OCI-LY1 (cell line): ENCODE data around the gene PREP.

Experiments
- H2AFZ ChIP-seq: fragments of 200-600 bp; sonication (generic), shearing (Covaris generic); 2 replicates; pipeline ENCODE4 v1.6.0; 2014; ENCODE audit warnings: antibody characterized with exemption, mild to moderate bottlenecking, low read length
- H3F3A ChIP-seq: fragments of 200-600 bp; sonication (generic), shearing (Covaris generic); 2 replicates; pipeline ENCODE4 v1.6.0; 2014; ENCODE audit warnings: mild to moderate bottlenecking, antibody characterized with exemption, low read length, moderate library complexity; ENCODE audit not compliant: insufficient read depth
- H3K27ac ChIP-seq: fragments of 200-600 bp; sonication (generic); 2 replicates; pipeline ENCODE4 v1.5.1; 2014; ENCODE audit warnings: low read length, mixed run types, mild to moderate bottlenecking, low read depth; ENCODE audit not compliant: poor library complexity, severe bottlenecking
- H3K27me3 ChIP-seq: fragments of 200-600 bp; sonication (generic); 2 replicates; pipeline ENCODE4 v1.6.0; 2014; ENCODE audit warnings: antibody characterized with exemption, mild to moderate bottlenecking, low read length, moderate library complexity; ENCODE audit not compliant: insufficient read depth
- H3K36me3 ChIP-seq: fragments of 200-600 bp; sonication (generic); 2 replicates; pipeline ENCODE4 v1.6.1; 2014; ENCODE audit warnings: mild to moderate bottlenecking, antibody characterized with exemption, low read length, moderate library complexity, mixed read lengths; ENCODE audit not compliant: insufficient read depth
- H3K4me1 ChIP-seq: fragments of 200-600 bp; sonication (generic); 2 replicates; pipeline ENCODE4 v1.5.1; 2014; ENCODE audit warnings: mild to moderate bottlenecking, low read length, moderate library complexity; ENCODE audit not compliant: insufficient read depth, severe bottlenecking
- H3K4me2 ChIP-seq: fragments of 200-600 bp; sonication (generic), shearing (Covaris generic); 2 replicates; pipeline ENCODE4 v1.6.1; 2014; ENCODE audit warnings: low read length
- H3K4me3 ChIP-seq: fragments of 200-600 bp; sonication (generic); 2 replicates; pipeline ENCODE4 v1.5.1; 2014; ENCODE audit warnings: low read length, low read depth, mild to moderate bottlenecking, mixed read lengths; ENCODE audit not compliant: poor library complexity, severe bottlenecking
- H3K79me2 ChIP-seq: fragments of 200-600 bp; shearing (Covaris generic); 2 replicates; pipeline ENCODE4 v1.6.1; 2016; ENCODE audit warnings: mixed run types, low read length, mixed read lengths; ENCODE audit not compliant: insufficient read depth
- H3K9ac ChIP-seq: fragments of 200-600 bp; sonication (generic), shearing (Covaris generic); 2 replicates; pipeline ENCODE4 v1.6.1; 2014; ENCODE audit warnings: mild to moderate bottlenecking, low read length, mixed read lengths
- H3K9me2 ChIP-seq: fragments of 200-600 bp; sonication (generic), shearing (Covaris generic); 2 replicates; pipeline ENCODE4 v1.6.1; 2014; ENCODE audit warnings: low read depth, mild to moderate bottlenecking, low read length, mixed read lengths
- H3K9me3 ChIP-seq: fragments of 200-600 bp; shearing (Covaris generic); 2 replicates; pipeline ENCODE4 v1.6.1; 2014; ENCODE audit warnings: low read length, mixed read lengths
- H4K20me1 ChIP-seq: fragments of 200-600 bp; sonication (generic), shearing (Covaris generic); 2 replicates; pipeline ENCODE4 v1.6.0; 2016; ENCODE audit warnings: mild to moderate bottlenecking, low read length; ENCODE audit not compliant: insufficient read depth
- EZH2 ChIP-seq: fragments of 200-600 bp; sonication (generic), shearing (Covaris generic); IDR thresholded peaks from 2 replicates; pipeline ENCODE4 v1.8.0; 2017; ENCODE audit warnings: borderline replicate concordance, mixed run types, mild to moderate bottlenecking, antibody characterized with exemption, low read length, moderate library complexity, mixed read lengths
- TF ChIP-seq, protein P1 (sequence below): fragments of 200-600 bp; sonication (generic), shearing (Covaris generic); IDR thresholded peaks from 2 replicates; pipeline ENCODE4 v1.5.1; 2017; ENCODE audit warnings: mild to moderate bottlenecking, antibody characterized with exemption, low read length, moderate library complexity, mixed read lengths

Gene PREP

DNA sequence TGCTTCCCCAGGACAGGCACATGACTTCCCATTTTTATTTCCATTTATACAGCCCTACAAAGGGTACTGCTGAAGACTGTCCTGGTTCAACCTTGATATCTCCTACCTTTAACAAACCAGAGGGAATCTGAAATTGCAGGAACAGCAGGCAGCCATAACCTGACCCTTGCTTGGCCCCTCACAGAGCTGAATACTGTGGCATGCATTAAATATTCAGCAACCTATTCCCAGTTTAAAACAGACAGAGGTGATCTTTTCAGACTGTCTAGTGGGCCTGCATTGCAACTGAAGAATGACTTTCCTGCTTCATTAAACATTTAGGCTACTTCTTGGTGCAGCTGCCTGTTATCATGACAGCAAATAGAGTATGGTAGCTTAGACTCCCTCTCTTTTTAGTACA, 146.3 kb downstream of the PREP start:
- Histone ChIP-seq H3K9ac (no peak overlapping the region), H3K4me2 (no peak overlapping the region), H3K27ac (no peak overlapping the region), H3F3A (no peaks in the 10 kb centered on the region), H3K4me3 (no peak overlapping the region), H3K4me1 (no peaks in the 10 kb centered on the region), H3K9me2 (no peaks in the 10 kb centered on the region), H3K36me3 (no peaks in the 10 kb centered on the region), H4K20me1 (no peaks in the 10 kb centered on the region), H3K79me2 (no peaks in the 10 kb centered on the region), H3K9me3 (no peaks in the 10 kb centered on the region), H3K27me3 (0 out of 2 replicates have a peak, but pooled peaks cover 5% of the 10 kb centered on the region), H2AFZ (no peak overlapping the region)
- TF ChIP-seq, protein P1, sequence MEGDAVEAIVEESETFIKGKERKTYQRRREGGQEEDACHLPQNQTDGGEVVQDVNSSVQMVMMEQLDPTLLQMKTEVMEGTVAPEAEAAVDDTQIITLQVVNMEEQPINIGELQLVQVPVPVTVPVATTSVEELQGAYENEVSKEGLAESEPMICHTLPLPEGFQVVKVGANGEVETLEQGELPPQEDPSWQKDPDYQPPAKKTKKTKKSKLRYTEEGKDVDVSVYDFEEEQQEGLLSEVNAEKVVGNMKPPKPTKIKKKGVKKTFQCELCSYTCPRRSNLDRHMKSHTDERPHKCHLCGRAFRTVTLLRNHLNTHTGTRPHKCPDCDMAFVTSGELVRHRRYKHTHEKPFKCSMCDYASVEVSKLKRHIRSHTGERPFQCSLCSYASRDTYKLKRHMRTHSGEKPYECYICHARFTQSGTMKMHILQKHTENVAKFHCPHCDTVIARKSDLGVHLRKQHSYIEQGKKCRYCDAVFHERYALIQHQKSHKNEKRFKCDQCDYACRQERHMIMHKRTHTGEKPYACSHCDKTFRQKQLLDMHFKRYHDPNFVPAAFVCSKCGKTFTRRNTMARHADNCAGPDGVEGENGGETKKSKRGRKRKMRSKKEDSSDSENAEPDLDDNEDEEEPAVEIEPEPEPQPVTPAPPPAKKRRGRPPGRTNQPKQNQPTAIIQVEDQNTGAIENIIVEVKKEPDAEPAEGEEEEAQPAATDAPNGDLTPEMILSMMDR: no peak
- TF ChIP-seq EZH2: no peak

- Histone ChIP-seq H3K4me2 (no peak overlapping the region), H3K27me3 (no peaks in the 10 kb centered on the region), H3K36me3 (no peaks in the 10 kb centered on the region), H3F3A (no peaks in the 10 kb centered on the region), H3K9me3 (no peaks in the 10 kb centered on the region), H3K4me1 (no peaks in the 10 kb centered on the region), H3K9me2 (no peaks in the 10 kb centered on the region), H3K4me3 (no peak overlapping the region), H3K27ac (no peak overlapping the region), H2AFZ (no peak overlapping the region), H3K9ac (no peak overlapping the region), H4K20me1 (no peaks in the 10 kb centered on the region), H3K79me2 (no peaks in the 10 kb centered on the region)
- no peak for TF ChIP-seq EZH2
- TF ChIP-seq, protein P1: no peak
These were observed 149.1 kb downstream of the PREP start for GRCh38 chr6:105253787-105254186.

DNA sequence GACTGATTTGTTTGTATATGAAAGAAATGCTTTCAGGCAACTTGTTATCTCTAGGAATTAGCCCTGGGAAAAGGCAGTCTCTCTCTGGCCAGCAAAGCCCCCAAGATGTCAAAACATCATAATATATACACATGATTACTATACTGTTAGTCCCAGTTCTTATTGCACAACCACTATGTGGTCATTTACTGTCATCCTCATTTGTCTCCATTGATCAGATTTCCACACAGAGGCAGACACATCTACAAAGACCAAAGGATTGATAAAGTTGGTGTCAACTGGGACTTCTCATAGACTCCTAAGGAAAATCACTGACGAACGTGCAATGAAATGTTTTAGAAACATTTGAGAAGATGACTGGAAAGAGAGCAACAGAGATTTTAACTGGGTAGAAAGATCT, 151.2 kb downstream of the PREP start:
- H3K4me3 ChIP-seq: no peak overlapping the region
- no peak overlapping the region for H3K9ac ChIP-seq
- no peaks in the 10 kb centered on the region for H3K4me1 ChIP-seq
- H3K36me3 ChIP-seq: no peaks in the 10 kb centered on the region
- H3K4me2 ChIP-seq: no peak overlapping the region
- no peak overlapping the region for H2AFZ ChIP-seq
- no peaks in the 10 kb centered on the region for H4K20me1 ChIP-seq
- no peaks in the 10 kb centered on the region for H3K27me3 ChIP-seq
- TF ChIP-seq EZH2: no peak
- TF ChIP-seq, protein P1: no peak
- H3K27ac ChIP-seq: no peak overlapping the region
- no peaks in the 10 kb centered on the region for H3K9me2 ChIP-seq
- H3K9me3 ChIP-seq: no peaks in the 10 kb centered on the region
- no peaks in the 10 kb centered on the region for H3F3A ChIP-seq
- no peaks in the 10 kb centered on the region for H3K79me2 ChIP-seq
